HT1080 (cell line): ENCODE results near the gene FADS2. TPM values are rescaled to one million over a fixed set of nuclear protein-coding genes. Genes with fewer than 3 reads are reported as not detected.
"Not testable (repeated sequence)": the region's sequence is repeated elsewhere in the genome, so short reads cannot be mapped to it uniquely, and the experiment has no call there.

Source experiments
- DNase-seq: peaks from one replicate; pipeline ENCODE4 v3.0.0-alpha.2; 2015; ENCODE audit warnings: low read depth
- total RNA-seq: library from RNA; depleted of rRNA; stranded (reverse); fragments of >200 nt; shearing (Covaris generic); gene quantifications from 2 replicates; pipeline ENCODE4 v1.2.3, GENCODE V29; 2014

Gene FADS2
- total RNA-seq, 1 experiment from 2014 or later: 125 TPM

GRCh38 chr11:61866231-61866957 is 38.3 kb downstream of the FADS2 start:
- DNase-seq: no peak

- no peak for DNase-seq
Observed at GRCh38 chr11:61866958-61867343, 38.9 kb downstream of the FADS2 start.

GRCh38 chr11:61868571-61869428 is 40.7 kb downstream of the FADS2 start:
- no peak for DNase-seq

GRCh38 chr11:61869429-61869707 is 41.3 kb downstream of the FADS2 start:
- DNase-seq: no peak

GRCh38 chr11:61869708-61870451 is 41.8 kb downstream of the FADS2 start:
- DNase-seq: no peak

GRCh38 chr11:61870541-61871031 is 42.5 kb downstream of the FADS2 start:
- DNase-seq: peak; percentile 23

GRCh38 chr11:61871158-61871597 is 43.1 kb downstream of the FADS2 start:
- DNase-seq: peak; percentile 76

- DNase-seq: no peak
Observed at GRCh38 chr11:61872935-61873565, 45.0 kb downstream of the FADS2 start.

- DNase-seq: no peak
Observed at GRCh38 chr11:61873588-61874376, 45.7 kb downstream of the FADS2 start.

- DNase-seq: no peak
Observed at GRCh38 chr11:61874377-61874809, 46.3 kb downstream of the FADS2 start.

GRCh38 chr11:61874853-61875252 is 46.8 kb downstream of the FADS2 start:
- DNase-seq: no peak

- no peak for DNase-seq
Observed at GRCh38 chr11:61875698-61876097, 47.6 kb downstream of the FADS2 start.

GRCh38 chr11:61879152-61879551 is 51.1 kb downstream of the FADS2 start:
- DNase-seq: no peak

- no peak for DNase-seq
Observed at GRCh38 chr11:61880031-61880430, 51.9 kb downstream of the FADS2 start.

- DNase-seq: no peak
Observed at GRCh38 chr11:61880454-61880853, 52.4 kb downstream of the FADS2 start.

- no peak for DNase-seq
Observed at GRCh38 chr11:61881397-61881796, 53.3 kb downstream of the FADS2 start.

GRCh38 chr11:61882267-61882666 is 54.2 kb downstream of the FADS2 start:
- not testable (repeated sequence) for DNase-seq

- no peak for DNase-seq
Observed at GRCh38 chr11:61882879-61883278, 54.8 kb downstream of the FADS2 start.

GRCh38 chr11:61883327-61883726 is 55.2 kb downstream of the FADS2 start:
- no peak for DNase-seq

- no peak for DNase-seq
Observed at GRCh38 chr11:61883947-61884346, 55.8 kb downstream of the FADS2 start.
